Fibroblast of gingiva (primary cell): ENCODE measurements around the gene SPTLC2.
A peak's percentile ranks its signal among the peaks of the same experiment; 100 is the strongest.

Experiments
- DNase-seq: peaks from one replicate; pipeline ENCODE4 v3.0.0-alpha.2; 2011; ENCODE audit warnings: low read depth

SPTLC2 gene

DNA sequence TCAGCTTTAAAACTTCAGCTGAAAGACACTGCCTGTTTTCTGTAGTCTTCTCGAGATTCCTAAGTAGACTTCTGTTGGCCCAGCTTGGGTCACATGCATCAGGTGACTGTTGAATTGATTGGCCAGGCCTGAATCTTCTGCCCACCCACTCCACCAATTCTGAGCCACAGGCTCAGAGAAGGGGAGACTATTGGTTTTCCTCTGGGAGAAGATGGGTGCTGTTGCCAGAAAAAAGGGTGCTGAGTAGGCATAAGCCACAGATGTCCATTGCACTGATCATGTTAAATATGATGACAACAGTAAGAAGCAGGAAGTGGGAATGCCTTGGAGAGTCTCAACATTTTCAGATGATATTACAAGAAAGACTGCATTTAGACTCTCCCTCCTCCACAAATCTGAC lies 6.8 kb upstream of the SPTLC2 start:
- DNase-seq = no peak

DNA sequence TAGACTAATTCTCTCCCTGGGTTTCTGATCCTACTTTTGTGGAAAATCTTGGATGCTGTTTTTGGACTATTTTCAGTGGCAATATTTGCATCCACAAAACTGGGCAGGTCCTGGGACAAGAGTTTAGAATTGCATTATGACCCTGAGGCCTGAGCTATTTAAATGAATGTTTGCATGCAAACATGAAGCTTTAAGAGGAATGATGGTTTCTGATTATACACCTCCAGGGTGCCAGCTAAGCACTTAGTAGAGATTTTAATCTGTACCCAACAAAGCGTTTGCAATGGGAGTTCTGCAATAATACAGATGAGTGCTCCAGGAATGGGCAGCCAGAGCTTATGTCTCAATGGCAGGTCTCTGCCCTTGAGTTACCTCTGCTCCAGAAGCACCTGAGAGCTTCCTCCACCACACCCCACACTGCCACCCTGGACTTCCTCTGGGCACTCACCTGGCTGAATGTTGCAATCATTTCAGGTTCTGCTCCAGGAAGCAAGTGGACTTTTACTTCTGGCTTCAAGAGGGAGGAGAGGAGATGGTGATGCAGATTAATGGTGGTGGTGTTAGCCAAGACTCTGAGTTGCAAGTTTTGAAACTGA lies 6.0 kb upstream of the SPTLC2 start:
- no peak for DNase-seq

DNA sequence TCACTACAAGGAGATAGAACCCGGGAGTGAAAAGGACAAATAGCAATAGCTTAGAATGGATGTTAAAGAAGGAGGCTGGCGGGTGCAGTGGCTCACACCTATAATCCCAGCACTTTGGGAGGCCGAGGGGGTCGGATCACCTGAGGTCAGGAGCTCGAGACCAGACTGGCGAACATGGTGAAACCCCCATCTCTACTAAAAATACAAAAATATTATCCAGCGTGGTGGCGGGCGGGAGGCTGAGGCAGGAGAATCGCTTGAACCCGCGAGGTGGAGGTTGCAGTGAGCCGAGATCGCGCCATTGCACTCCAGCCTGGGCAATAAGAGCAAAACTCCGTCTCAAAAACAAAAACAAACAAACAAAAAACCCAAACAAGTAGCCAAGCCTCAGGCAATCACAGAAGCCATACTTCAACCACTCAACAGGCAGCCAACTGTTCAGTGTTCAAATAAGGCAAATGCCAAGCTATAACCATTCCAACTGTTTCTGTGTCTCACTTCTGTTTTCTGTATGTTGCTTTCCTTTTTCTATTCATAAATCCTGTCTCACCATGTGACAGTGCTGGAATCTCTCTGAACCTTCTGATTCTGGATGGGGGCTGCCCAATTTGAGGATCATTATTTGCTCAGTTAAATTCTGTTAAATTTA lies 3.9 kb upstream of the SPTLC2 start:
- DNase-seq = no peak

DNA sequence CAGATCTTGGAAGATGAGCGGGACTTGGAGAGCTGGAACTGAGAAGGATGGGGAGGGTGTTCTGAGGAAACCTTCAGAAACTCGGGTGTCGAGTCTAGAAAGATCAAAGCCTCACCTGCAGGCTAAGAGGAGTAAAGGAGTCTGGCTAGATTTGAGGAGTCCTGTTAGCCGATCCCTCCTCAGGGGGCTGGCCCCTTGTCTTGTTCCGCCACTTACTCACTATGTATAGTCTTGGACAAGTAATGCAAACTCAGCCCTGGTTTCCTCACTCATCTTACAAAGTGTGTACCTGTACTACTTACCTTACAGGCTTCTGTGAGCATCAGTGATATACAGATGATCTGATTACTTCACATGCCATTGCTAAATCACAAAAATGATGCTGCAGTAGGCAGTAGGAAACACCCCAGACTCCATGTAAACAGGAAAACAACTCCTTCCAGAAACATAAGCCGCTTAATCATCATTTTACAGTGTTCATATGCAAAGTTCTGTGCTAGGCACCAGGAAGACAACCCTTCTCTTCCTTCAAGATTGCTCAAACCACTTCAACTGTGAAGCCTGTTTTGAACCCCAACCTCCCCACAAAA lies 2.0 kb upstream of the SPTLC2 start:
- DNase-seq = no peak

DNA sequence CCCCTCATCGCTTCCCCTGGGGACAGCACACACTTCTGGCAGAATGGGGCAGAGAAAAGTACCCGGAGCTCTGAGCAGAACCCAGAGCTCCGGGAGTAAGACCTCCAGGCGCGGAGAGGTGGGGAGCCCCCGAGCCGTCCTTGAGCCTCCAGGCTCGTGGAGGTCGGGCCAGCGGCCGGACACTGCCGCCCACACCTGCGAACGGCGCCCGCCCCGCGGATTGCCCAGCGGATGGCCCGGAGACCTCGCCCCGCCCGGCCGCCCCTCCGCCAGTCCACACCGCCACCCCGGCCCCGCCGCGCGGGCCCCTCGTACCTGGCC lies 344 bp downstream of the SPTLC2 start:
- no peak for DNase-seq

DNA sequence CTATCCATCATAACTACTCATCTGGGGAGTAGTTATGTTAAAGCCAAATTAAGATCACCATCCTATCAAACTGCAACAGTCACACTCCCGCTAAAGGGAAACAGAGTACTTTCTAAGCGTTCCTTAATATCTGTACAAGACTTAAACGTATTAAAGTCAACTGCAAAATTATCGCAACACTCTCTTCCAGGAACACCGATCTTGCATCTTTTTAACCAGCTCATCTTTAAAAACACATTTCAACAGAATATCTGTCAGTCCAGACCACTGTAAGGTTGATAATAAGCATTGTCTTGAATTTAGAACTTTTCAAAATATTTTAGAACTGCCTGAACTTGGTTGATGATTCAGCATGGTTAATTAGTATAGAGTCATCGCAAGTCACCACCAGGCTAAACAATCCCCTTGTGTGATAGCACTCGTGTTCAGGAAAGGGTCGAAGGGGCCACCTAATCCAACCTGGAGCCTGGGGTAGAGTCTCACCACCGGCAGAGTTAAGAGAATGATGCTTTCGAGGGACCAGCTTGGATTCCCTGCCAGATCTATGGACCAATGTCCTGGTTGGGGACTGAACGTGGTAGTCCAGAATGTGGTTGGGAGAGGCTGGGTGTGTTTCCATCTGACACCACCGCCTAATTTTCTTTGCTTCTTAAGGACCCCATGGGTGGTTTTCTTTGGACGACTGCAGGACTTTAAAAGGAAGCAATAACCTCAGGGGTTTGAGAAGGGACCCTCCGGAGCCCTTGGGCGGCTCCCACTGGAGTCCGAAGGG lies 890 bp downstream of the SPTLC2 start:
- DNase-seq = no peak

DNA sequence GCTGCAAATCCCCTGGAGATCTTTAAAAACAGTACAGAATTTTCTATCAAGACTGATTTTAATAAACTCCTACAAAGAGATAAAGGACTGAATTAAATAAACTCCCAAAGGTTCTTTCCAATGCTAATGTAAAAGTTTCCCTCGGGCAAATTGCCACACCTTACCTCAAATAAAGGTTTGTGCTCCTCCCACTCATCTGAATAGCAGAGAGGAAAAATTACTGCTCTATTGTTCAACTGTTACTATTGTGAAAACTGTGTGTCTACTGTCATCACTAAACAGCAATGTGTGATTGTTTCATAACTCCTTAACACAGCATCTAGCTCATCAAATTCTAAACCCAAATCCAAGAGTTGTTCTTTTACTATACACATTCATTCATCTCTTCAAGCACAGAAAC lies 3.2 kb downstream of the SPTLC2 start:
- no peak for DNase-seq

DNA sequence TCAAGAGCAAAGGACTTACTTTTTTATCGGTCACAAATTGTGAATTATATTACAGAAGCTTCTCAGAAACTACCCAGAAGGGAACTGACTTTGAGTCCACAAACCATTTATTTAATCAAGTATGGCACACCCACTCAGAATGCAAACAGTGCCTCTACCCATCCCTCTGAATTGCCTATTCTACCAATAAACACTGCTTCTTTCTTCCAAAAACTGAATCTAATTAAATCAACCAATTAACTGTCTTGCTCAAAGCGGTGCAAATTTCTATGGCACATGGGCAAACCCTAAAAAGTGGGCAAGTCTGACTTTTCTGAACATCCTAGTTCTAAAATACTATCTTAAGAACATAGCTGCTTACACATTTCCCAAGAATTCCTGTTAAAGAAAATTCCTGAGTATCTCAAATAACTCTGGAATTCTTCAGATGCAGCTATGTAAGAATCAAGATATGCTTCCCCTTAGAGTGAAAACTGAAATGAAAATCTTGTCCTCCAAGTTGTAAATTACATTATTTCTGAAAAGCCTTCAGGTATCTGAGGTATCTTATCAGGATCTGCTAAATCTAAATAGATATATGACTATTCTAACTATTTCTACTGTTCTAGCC lies 4.3 kb downstream of the SPTLC2 start:
- DNase-seq = no peak

DNA sequence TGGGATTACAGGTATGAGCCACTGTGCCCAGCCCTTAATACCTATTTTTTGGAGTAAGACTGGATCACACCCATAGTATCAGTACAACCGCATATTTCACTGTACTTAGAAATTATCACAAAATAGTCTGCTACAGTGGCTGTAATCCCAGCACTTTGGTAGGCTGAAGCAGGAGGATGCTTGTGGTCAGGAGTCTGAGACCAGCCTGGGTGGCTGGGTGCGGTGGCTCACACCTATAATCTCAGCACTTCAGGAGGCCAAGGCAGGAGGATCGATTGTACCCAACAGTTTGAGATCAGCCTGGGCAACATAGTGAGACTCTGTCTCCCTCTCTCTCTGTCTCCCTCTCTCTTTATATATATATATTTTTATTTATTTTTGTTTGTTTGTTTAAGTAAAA lies 5.9 kb downstream of the SPTLC2 start:
- DNase-seq = no peak

DNA sequence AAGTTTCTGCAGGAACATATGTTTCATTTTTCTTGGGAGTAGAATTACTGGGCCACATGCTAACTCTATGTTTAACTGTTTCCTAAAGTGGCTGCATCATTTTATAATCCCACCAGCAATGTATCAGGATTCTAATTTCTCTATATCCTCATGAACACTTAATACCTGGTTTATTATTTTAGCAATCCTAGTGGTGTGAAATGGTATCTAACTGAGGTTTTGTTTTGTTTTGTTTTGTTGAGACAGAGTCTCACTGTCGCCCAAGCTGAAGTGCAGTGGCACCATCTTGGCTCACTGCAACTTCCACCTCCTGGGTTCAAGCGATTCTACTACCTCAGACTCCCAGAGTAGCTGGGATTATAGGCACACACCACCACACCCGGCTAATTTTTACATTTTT lies 6.5 kb downstream of the SPTLC2 start:
- no peak for DNase-seq

DNA sequence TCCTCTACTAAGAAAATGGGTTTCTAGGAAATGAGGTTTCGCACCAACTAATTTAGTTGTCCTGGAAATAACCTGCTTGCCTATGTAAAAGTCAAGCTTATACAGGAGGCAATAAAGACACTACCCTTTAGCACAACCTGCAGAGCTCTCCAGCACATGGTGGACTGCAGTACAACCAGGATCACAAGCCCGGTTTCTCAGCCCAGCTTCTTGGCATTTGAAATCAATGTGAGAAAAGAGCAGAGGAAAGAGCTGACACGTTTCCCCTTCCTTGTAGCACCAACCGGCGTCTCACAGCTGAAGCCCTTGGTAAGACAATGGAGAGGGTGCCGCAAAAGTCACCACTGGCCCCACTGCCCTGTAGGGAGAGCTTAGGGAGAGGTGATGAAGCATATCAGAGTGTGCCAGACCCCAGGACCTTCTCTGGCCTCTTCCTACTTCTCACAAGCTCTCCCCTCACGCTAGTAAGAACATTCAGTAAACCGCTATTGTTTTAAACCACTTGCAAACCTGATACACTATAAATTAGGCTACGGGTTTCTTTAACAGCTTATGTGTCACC lies 8.6 kb downstream of the SPTLC2 start:
- DNase-seq = no peak

DNA sequence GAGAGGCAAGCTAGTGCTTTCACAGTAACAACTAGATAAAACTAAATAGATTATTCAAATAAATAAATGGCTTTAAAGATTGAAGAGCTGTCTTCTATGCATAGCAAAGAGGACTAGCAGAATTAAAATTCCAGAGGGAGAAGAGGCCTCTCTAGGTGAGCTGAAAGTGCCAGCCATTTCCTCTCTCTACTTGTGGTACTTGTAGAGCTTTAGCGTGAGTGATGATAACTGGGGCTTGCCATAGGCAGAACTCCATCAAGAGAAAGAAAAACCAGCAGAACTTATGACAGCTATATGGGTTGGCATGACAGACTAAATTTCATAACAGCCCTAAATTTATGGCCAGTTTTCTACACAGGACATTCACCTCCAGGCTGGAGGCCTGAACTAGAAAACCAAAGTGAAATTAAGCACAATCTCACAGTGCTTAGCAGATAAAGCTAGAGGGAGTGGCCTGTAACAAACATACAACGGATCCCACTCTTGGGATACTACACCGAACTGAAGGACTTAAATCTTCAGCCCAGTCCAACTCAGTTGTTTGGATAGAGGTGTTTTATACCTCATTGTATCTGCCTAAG lies 11.0 kb downstream of the SPTLC2 start:
- DNase-seq = no peak

DNA sequence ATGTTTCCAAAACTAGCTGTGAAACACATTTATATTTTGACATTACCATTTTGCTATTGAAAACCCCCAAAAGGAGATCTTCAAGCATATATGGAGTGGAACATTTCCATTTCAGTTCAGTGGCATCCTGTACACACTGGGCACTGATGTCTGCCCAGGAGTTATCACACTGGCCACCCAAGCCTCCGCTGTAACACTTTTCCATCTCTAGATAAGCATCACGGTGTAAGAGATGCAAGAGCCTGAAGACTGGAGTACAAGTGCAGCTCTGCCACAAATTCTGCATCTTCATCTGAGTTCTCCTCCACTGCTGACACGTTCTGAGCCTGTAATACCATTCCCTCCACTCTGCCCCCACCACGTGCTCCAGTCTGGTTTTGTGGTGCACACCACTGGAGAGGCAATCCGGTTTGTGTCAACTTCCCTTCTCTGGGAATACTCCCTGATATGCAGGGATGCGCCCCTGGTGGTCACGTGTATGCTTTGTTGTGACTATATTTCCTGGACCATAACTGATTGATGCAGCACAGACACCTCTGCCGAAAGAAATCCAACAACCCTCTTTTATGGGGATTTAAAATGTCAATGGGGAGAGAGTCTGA lies 12.7 kb downstream of the SPTLC2 start:
- no peak for DNase-seq

DNA sequence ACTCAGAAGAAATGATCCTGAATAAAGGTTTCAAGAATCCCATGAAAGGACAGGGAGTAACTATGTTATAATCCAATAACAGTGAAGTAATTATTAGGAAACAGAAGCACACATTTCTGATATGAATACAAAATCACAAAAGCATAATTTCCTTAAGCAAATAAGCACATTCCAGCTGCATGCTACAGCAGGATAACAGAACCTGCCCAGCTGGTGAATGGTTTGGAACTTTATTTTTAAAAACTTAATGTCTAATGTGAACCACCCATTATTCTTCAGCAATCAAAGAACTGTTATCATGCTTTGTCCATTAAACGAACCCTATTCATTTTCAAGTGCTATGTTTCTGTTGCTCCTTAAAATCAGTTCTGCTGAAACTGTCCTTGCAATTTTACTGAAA lies 13.4 kb downstream of the SPTLC2 start:
- no peak for DNase-seq

DNA sequence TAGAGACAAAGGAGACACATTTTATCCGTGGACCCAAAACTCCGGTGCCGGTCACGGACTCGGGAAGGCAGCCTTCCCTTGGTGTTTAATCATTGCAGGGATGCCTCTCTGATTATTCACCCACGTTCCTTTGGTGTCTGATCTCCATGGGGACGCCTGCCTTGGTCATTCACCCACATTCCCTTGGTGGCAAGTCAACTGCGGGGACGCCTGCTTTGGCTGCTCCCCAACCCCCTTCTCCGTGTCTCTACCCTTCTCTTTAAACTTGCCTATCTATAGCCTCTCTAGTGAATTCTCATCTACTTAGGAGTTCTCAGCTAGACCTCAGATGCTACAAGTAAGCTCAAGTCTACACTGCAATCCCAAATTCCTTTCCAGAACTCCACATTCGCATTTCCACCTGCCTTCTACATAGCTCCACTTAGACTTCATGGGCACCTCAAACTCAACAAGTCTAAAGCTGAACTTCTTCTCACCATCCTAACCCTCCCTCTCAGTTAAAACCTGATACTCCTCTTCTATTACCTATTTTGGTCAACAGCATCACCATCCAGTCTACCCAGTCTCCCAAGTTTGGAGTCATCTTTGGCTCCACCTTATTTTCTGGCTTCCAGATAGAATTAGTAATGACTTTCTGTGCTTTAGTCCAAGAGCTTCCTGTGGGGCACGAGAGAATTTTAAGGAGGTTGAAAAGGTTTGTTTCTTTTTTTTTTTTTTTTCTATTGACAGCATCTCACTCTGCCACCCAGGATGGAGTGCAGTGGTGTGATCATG lies 14.4 kb downstream of the SPTLC2 start:
- no peak for DNase-seq

DNA sequence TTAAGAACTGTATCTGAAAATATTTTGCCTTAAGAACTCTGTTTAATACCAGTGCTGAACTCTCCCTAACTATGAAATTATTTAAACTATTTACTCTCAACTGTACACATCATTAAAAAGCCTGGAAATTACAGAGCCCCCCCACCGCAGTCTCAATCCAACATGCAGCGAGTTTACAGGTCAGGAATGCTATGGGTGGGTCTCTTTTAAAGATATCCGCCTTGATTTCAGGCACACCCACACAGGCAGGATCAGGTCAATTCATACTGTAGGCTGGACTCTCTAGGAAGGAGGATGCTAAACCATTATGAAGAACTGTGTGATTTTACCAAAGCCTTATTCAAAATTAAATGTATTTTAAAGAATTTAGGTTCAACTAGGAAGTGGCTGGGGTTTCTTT lies 16.5 kb downstream of the SPTLC2 start:
- no peak for DNase-seq

DNA sequence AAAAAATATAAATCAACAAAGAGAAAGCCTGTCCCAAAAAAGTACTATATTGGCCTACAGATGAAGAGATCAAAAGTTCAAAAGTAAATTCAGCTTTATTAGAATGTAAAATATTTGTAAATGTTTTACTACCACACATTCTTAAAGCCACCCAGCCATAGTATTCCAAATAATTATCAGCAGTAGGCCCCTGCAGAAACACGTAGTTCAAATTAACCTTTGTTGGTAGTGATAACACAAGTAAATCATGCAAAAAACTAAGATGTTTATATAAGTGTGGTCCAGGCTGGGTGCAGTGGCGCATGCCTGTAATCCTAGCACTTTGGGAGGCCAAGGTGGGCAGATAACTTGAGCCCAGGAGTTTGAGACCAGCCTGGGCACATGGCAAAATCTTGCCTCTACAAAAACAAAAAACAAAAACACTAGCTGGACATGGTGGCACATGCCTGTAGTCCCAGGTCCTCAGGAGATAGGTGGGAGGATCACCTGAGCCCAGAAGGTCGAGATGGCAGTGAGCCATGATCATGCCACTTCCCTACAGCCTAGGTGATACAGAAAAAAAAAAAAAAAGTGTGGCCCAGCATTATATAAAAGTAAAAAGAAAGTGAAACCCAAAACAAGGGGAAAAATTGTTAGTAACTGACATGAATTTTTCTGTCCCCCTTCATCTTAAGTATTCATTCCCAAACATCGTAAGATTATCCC lies 17.9 kb downstream of the SPTLC2 start:
- DNase-seq = no peak

DNA sequence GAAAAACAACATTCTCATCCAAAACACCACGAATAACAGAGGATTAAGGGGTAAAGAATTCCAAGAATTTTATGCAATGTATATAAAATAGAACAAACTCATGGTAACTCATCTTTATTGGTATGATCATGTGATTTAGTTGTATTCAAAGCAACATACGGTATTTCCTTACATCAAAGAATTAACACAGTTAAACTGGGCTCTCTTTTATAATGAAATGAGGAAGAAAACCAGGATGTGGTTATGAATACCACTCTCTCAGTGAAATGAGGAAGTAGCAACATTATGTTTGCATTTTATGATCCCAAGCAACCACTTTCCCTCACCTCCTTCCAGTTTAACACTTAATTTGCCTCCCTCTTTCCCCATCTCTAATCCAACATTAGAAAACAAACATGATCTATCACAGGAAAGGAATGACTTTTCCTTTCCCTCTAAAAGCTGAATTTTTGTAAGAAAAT lies 22.9 kb downstream of the SPTLC2 start:
- peak; percentile 31 for DNase-seq

DNA sequence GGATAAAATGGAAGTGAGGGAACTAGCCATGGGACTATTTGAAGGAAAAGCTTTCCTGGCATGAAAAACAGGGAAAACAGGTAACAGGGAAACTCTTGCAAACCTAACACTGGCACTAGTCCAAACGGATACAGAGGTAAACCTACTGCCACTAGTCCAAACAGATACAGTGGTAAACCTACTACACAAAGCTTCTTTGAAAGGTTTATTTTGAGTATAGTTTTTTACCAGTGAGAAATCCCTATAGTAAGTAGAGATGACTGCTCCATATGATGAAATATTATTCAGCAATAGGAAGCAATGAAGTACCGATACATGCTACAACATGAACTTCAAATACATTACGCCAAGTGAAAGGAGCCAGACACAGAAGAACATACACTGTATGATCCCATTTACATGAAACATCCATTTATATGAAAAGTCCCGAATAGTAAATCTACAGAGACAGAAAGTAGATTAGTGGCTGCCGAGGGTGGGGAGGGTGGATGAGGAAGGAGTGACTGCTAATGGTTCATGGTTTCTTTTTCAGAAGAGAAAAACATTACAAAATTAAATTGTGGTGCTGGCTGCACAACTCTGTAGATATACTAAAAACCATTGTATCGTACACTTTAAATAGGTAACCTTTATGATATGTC lies 25.5 kb downstream of the SPTLC2 start:
- no peak for DNase-seq

DNA sequence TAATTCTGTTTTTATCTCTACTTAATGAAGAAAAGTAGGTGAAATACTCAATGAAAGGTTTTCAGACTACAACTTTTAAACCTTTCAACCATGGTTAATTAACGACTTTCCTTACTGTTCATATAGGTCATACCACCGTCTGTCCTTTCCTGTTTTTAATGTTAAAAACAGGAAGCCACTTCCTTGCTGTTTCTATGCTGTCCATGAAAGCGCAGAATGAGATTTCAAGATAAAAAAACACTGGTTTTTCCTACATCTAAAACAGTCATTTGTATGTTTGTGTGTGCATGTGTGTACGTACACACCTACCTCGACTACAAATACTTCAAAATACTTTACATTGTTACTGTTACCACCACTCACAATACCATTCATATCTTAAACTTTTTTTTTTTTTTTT lies 27.3 kb downstream of the SPTLC2 start:
- no peak for DNase-seq
